GM12873 (cell line): ENCODE results near the gene MMAB.

ENCODE experiments used
- TF ChIP-seq, protein P1 (sequence below): IDR thresholded peaks from 2 replicates; pipeline ENCODE4 v1.5.1; 2012; ENCODE audit warnings: low read depth, mild to moderate bottlenecking, moderate library complexity, low read length, control low read depth; ENCODE audit not compliant: insufficient read depth; ENCODE audit errors: missing control alignments

MMAB gene

DNA sequence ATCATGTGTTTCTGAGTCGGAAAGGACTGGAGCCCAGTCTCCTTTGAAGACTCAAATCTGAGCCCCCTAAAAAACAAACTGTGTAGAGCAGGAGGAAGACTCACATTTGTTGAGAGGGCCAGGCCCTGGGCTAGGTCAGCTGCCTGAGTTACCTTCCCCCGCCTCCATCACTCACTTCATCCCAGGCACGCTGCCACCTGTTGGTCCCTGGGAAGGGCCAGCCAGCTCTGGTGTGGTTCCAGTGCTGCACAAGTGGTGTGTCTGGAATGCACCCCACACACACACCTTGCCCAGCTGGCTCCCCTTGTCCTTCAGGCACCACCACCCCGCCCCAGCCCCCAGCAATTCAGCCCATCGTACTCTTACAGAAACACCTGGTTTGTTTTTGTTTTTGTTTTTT is 9.3 kb upstream of the MMAB start:
- TF ChIP-seq, protein P1, sequence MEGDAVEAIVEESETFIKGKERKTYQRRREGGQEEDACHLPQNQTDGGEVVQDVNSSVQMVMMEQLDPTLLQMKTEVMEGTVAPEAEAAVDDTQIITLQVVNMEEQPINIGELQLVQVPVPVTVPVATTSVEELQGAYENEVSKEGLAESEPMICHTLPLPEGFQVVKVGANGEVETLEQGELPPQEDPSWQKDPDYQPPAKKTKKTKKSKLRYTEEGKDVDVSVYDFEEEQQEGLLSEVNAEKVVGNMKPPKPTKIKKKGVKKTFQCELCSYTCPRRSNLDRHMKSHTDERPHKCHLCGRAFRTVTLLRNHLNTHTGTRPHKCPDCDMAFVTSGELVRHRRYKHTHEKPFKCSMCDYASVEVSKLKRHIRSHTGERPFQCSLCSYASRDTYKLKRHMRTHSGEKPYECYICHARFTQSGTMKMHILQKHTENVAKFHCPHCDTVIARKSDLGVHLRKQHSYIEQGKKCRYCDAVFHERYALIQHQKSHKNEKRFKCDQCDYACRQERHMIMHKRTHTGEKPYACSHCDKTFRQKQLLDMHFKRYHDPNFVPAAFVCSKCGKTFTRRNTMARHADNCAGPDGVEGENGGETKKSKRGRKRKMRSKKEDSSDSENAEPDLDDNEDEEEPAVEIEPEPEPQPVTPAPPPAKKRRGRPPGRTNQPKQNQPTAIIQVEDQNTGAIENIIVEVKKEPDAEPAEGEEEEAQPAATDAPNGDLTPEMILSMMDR, result no peak

DNA sequence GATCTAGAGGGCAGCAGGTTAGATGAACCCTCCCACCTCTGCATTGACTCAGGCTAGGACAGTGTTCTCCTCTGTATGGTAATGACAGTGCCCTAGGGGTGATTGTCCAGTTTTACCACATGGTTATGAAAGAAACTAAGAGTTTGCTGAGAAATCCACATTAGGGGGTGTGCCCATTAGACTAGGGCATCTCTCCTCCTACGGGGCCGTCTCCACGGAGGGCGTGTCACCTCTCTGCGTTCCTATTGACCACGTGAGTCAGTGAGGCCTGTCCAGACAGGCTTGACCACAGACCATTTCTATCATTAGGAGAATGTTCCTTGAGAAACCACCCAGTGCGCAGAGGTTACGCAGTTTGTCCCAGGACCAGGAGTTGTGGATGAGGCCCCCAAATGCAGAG is 8.6 kb upstream of the MMAB start:
- TF ChIP-seq, protein P1, result no peak

DNA sequence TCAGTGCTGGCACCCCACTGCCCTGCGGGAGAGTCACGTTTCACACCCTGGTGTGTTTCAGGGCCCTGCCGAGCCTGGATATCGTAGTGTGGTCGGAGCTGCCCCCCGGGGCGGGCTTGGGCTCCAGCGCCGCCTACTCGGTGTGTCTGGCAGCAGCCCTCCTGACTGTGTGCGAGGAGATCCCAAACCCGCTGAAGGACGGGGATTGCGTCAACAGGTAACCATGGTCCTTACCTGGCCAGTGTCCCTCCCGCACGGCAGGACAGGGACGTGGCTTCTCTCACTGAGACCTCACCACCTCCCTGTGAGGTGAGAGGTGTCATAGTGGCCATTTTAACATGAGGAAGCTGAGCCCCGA is 8.0 kb upstream of the MMAB start:
- TF ChIP-seq, protein P1, result no peak

DNA sequence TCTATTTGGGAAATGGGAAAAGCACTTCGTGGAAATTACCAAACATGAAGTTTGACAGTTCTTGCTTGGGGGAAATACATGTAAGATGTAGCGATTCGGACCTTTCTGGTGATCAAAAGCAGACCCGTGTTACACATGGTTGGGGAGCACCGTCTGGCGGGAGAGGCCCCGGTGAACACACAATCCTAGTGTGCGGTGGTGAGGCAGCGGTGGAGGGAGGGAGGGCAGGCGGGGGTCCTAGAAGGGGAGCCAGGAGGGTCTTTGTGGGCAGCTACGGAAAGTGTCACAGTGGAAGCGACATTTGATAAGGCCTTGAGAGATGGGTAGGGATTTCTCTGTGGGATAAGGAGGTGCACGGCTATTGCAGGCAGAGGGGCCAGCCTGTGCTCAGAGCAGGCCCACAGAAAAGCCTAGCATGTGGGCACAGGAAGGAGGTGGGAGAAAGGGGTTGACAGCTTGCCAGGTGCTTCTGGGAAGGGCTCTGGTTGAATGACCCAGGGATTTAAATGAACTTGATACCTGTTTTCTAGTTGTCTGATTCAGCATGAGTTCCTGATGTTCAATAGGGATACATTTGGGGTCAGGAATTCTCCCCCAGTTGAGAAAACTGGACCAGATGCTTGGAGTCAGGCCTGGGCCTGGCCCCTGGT is 7.5 kb upstream of the MMAB start:
- TF ChIP-seq, protein P1, result no peak

DNA sequence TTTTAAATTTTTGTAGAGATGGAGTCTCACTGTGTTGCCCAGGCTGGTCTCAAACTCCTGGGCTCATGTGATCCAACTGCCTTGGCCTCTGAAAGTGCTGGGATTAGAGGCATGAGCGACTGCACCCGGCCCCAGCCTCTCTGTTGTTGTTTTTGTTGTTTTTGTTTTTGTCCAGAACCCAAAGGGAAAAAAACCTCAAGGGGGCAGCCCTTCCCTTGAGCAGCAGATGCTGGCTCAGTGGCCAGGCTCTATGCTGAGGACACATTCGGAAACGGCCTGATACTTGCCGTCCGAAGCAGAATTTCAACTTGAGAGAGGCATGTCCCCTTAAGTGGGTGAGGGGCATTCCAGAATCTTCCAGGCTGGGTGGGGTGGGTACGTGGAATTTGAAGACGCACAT is 7.0 kb upstream of the MMAB start:
- TF ChIP-seq, protein P1, result no peak

DNA sequence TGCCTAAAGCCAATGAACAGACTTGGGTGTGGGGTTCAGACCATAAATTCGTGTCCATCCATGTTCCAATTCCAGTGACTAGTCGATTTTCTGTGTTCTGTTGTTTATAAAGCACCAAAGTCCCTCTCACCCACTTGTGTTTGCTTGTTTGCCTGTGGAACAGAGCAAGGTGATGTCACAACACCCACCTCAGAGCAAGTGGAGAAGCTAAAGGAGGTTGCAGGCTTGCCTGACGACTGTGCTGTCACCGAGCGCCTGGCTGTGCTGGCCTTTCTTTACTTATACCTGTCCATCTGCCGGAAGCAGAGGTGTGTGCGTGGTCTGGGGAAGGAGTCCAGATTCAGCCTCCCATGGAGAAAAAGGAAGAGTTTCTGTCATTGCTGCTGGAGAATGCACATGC is 6.3 kb upstream of the MMAB start:
- TF ChIP-seq, protein P1, result no peak

DNA sequence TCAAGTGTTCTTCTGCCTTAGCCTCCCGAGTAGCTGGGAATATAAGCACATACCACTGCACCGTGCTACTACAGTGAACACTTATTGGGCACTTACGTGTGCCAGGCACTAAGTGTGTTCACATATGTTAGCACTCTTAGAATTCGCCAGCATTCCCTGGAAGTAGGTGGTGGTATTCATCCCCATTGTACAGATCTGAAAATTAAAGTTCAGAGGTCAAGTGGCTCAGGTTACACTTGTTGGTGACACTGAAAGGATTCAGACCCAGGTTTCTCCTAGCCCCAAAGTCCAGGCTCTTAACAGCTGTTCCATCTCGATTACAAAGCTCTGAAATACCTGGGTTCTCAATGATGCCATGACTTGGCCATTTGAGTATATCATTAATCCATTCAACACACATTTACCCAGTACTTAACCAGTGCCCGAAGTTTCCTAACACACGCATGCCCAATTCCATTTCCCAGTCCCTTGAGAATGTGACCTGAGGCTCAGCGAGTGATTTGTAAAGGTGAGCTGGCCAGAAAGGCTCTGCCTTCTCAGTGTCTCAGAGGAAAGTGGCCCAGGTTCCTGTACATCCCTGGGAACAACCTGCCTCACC is 5.1 kb upstream of the MMAB start:
- TF ChIP-seq, protein P1, result no peak

DNA sequence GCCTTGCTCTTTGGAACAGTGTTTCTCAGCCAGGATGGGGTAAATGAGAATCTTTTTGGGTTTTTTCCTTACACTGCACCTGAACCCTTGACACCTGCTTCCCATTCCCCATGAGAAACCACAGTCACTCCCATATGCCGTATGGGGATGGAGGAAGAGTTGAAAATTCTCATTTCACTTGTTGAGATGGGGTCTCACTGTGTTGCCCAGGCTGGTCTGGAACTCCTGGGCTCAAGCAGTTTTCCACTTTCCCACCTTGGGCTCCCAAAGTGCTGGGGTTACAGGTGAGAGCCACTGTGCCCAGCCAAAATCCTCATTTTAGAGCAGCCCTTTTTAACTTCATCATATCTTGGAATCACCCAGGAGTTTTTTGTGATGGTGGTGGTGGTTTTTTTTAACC is 4.0 kb upstream of the MMAB start:
- TF ChIP-seq, protein P1, result no peak
